GM23338 (cell line): ENCODE results near the gene POU2F3. TPM values are rescaled to one million over a fixed set of nuclear protein-coding genes. Genes with fewer than 3 reads are reported as not detected.

Experiments used
- ATAC-seq: fragments of 200-7000 bp; cut with Tn5 transposase; 3 replicates; pipeline ENCODE4 v1.9.1; 2020
- DNase-seq: peaks from one replicate; pipeline ENCODE4 v3.0.0-alpha.2; 2015; ENCODE audit warnings: low spot score
- H2AFZ ChIP-seq: fragments of 200-600 bp; sonication (generic); 2 replicates; pipeline ENCODE4 v1.8.0; 2016; ENCODE audit warnings: antibody characterized with exemption, mild to moderate bottlenecking, moderate library complexity
- H3F3A ChIP-seq: fragments of 200-600 bp; sonication (generic); replicated peaks from 2 replicates; pipeline ENCODE4 v1.8.0; 2017; ENCODE audit warnings: antibody characterized with exemption, mixed run types, low read depth
- H3K27ac ChIP-seq: fragments of 200-600 bp; sonication (generic); 2 replicates; pipeline ENCODE4 v1.6.1; 2016; ENCODE audit warnings: low read depth
- H3K27me3 ChIP-seq: fragments of 200-600 bp; sonication (generic); 2 replicates; pipeline ENCODE4 v1.8.0; 2016; ENCODE audit warnings: mild to moderate bottlenecking, mixed run types, moderate library complexity; ENCODE audit not compliant: insufficient read depth
- H3K36me3 ChIP-seq: fragments of 200-600 bp; sonication (generic); 2 replicates; pipeline ENCODE4 v1.8.0; 2016; ENCODE audit warnings: mild to moderate bottlenecking; ENCODE audit not compliant: insufficient read depth
- H3K4me1 ChIP-seq: fragments of 200-600 bp; sonication (generic); 2 replicates; pipeline ENCODE4 v1.8.0; 2016; ENCODE audit warnings: mild to moderate bottlenecking, moderate library complexity; ENCODE audit not compliant: insufficient read depth
- H3K4me2 ChIP-seq: fragments of 200-600 bp; sonication (generic); 2 replicates; pipeline ENCODE4 v1.7.1; 2017; ENCODE audit warnings: mixed run types
- H3K4me3 ChIP-seq: fragments of 200-600 bp; sonication (generic); 2 replicates; pipeline ENCODE4 v1.6.1; 2016; ENCODE audit warnings: mixed run types
- H3K79me2 ChIP-seq: fragments of 200-600 bp; sonication (generic); replicated peaks from 2 replicates; pipeline ENCODE4 v1.8.0; 2017; ENCODE audit warnings: mild to moderate bottlenecking; ENCODE audit not compliant: insufficient read depth
- H3K9me2 ChIP-seq: fragments of 200-600 bp; sonication (generic); 2 replicates; pipeline ENCODE4 v1.8.0; 2017; ENCODE audit not compliant: insufficient read depth
- H4K20me1 ChIP-seq: fragments of 200-600 bp; sonication (generic); replicated peaks from 2 replicates; pipeline ENCODE4 v1.8.0; 2017; ENCODE audit warnings: mild to moderate bottlenecking; ENCODE audit not compliant: insufficient read depth
- H3K27ac Mint-ChIP-seq: 2 replicates; pipeline ENCODE4 v1.8.0; 2020; ENCODE audit warnings: inconsistent platforms, mild to moderate bottlenecking, moderate library complexity, mixed read lengths
- H3K27me3 Mint-ChIP-seq: 3 replicates; pipeline ENCODE4 v1.8.0; 2022; ENCODE audit warnings: low read depth, mild to moderate bottlenecking, moderate library complexity, mixed read lengths, inconsistent platforms; ENCODE audit not compliant: insufficient read depth, poor library complexity
- H3K36me3 Mint-ChIP-seq: 3 replicates; pipeline ENCODE4 v1.8.0; 2021; ENCODE audit warnings: low read depth, mild to moderate bottlenecking, inconsistent platforms, moderate library complexity, mixed read lengths
- H3K4me1 Mint-ChIP-seq: 3 replicates; pipeline ENCODE4 v1.8.0; 2020; ENCODE audit warnings: mild to moderate bottlenecking, inconsistent platforms, mixed read lengths
- H3K4me3 Mint-ChIP-seq: 3 replicates; pipeline ENCODE4 v1.8.0; 2021; ENCODE audit warnings: moderate library complexity, mild to moderate bottlenecking, inconsistent platforms, mixed read lengths
- H3K9me3 Mint-ChIP-seq: 3 replicates; pipeline ENCODE4 v1.8.0; 2020; ENCODE audit warnings: moderate library complexity, mild to moderate bottlenecking, inconsistent platforms, mixed read lengths
- EZH2 ChIP-seq: fragments of 200-600 bp; sonication (generic); IDR thresholded peaks from one replicate; pipeline ENCODE4 v1.8.0; 2017; ENCODE audit warnings: antibody characterized with exemption, mild to moderate bottlenecking, low read depth; ENCODE audit not compliant: unreplicated experiment
- polyA plus RNA-seq: library from polyadenylated mRNA; unstranded; fragments of >200 nt; fragmentation: Nextera tagmentation; extraction: Ambion mirVana; gene quantifications from 2 replicates; pipeline ENCODE4 v1.2.1, GENCODE V29; 2016
- total RNA-seq: library from RNA; depleted of rRNA; stranded (reverse); fragments of >200 nt; shearing (Covaris generic); gene quantifications from 2 replicates; pipeline ENCODE4 v1.2.3, GENCODE V29; 2014
- TF ChIP-seq, protein P1 (sequence below): fragments of 250-450 bp; sonication (Bioruptor Pico); IDR thresholded peaks from 2 replicates; pipeline ENCODE4 v1.5.0; 2020; ENCODE audit warnings: mild to moderate bottlenecking, moderate library complexity
- TF ChIP-seq, protein P2 (sequence below), 2 experiments: fragments of 200-600 bp in 1 of 2; sonication (generic) in 1 of 2; conservative IDR thresholded peaks; 2 replicates each; pipeline versions ENCODE4 v1.5.1 to v1.6.1; 2016 to 2017; ENCODE audit warnings: antibody characterized with exemption in 2 of 2, low read depth in 2 of 2, mild to moderate bottlenecking in 2 of 2, moderate library complexity in 1 of 2

Gene POU2F3
- total and polyA plus RNA-seq, 2 experiments from 2014 or later, result 0.45 to 0.79 TPM

DNA sequence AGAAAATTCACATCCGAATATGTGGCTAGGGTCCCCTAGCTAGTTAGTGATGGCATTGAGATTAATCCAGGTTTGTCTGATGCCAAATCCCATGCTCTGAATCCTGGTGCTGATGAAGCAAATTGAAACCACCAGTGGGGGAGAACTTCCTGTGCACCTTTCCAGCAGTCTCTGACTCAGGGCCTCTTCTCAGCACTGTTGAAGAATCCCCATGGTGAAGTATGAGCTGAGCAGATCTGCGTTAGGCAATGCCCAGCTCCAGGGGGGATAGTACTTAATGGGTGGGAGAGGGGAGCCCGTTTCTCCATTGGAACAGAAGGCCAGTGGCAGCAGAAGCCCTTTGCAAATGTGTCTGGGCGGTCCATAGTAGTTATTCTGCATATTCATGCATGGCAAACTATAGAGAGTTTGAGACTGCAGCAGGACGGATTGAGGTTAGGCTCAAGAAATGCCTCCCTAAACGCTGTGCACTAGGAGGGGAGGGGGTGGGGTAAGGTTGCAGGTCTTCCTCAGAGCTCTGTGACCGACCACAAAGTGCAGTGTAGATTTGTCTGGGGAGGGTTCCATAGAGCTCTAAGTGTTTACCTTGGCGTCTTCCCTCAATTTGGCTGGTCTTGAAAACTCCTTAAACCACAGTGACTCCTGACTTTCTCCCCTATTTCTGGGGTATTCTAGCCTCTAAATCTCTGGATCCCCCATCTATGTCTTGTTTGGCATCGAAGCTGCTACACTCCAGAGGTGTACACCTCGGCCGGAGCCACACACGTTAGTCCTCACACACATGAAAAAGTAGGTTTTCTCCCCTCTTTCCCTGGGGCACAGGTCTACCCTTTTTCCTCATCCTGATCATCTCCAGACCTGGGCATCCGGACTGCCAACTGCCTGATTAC, 4.8 kb downstream of the POU2F3 start (continued):
- TF ChIP-seq, protein P1, sequence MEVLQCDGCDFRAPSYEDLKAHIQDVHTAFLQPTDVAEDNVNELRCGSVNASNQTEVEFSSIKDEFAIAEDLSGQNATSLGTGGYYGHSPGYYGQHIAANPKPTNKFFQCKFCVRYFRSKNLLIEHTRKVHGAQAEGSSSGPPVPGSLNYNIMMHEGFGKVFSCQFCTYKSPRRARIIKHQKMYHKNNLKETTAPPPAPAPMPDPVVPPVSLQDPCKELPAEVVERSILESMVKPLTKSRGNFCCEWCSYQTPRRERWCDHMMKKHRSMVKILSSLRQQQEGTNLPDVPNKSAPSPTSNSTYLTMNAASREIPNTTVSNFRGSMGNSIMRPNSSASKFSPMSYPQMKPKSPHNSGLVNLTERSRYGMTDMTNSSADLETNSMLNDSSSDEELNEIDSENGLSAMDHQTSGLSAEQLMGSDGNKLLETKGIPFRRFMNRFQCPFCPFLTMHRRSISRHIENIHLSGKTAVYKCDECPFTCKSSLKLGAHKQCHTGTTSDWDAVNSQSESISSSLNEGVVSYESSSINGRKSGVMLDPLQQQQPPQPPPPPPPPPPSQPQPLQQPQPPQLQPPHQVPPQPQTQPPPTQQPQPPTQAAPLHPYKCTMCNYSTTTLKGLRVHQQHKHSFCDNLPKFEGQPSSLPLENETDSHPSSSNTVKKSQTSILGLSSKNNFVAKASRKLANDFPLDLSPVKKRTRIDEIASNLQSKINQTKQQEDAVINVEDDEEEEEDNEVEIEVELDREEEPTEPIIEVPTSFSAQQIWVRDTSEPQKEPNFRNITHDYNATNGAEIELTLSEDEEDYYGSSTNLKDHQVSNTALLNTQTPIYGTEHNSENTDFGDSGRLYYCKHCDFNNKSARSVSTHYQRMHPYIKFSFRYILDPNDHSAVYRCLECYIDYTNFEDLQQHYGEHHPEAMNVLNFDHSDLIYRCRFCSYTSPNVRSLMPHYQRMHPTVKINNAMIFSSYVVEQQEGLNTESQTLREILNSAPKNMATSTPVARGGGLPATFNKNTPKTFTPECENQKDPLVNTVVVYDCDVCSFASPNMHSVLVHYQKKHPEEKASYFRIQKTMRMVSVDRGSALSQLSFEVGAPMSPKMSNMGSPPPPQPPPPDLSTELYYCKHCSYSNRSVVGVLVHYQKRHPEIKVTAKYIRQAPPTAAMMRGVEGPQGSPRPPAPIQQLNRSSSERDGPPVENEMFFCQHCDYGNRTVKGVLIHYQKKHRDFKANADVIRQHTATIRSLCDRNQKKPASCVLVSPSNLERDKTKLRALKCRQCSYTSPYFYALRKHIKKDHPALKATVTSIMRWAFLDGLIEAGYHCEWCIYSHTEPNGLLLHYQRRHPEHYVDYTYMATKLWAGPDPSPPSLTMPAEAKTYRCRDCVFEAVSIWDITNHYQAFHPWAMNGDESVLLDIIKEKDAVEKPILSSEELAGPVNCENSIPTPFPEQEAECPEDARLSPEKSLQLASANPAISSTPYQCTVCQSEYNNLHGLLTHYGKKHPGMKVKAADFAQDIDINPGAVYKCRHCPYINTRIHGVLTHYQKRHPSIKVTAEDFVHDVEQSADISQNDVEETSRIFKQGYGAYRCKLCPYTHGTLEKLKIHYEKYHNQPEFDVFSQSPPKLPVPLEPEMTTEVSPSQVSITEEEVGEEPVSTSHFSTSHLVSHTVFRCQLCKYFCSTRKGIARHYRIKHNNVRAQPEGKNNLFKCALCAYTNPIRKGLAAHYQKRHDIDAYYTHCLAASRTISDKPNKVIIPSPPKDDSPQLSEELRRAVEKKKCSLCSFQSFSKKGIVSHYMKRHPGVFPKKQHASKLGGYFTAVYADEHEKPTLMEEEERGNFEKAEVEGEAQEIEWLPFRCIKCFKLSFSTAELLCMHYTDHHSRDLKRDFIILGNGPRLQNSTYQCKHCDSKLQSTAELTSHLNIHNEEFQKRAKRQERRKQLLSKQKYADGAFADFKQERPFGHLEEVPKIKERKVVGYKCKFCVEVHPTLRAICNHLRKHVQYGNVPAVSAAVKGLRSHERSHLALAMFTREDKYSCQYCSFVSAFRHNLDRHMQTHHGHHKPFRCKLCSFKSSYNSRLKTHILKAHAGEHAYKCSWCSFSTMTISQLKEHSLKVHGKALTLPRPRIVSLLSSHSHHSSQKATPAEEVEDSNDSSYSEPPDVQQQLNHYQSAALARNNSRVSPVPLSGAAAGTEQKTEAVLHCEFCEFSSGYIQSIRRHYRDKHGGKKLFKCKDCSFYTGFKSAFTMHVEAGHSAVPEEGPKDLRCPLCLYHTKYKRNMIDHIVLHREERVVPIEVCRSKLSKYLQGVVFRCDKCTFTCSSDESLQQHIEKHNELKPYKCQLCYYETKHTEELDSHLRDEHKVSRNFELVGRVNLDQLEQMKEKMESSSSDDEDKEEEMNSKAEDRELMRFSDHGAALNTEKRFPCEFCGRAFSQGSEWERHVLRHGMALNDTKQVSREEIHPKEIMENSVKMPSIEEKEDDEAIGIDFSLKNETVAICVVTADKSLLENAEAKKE, result no peak

DNA sequence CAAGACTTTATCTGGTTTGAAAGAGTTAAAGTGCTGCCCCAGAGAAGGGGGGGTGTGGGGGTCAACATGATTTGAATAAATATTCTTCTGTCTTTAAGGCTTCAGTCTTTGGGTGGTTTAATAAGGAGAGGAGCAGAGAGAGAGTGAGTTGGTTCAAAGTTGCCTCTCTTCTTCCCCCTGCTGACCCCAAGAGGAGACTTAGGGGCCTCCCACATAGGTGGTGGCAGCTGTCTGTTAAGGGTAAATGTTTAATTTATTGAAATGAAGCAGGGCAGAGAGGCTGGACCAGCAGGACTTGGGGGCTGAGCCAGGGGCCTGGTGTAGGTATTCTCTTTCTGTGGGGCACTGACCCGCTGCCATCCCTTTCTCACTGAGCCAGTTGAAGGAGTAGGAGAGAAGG, 5.5 kb downstream of the POU2F3 start:
- Histone ChIP-seq H3K79me2 (no peaks in the 10 kb centered on the region), H3K36me3 (no peaks in the 10 kb centered on the region), H4K20me1 (no peaks in the 10 kb centered on the region), H3K4me2 (peak overlapping the region; percentile 61; the same call in 1 of the 2 replicates), H3K27me3 (peaks cover 15% of the 10 kb centered on the region; the same call in 1 of the 2 replicates), H3K9me2 (no peaks in the 10 kb centered on the region), H2AFZ (no peak overlapping the region), H3F3A (0 out of 2 replicates have a peak, but pooled peaks cover 3% of the 10 kb centered on the region), H3K4me1 (peaks cover 42% of the 10 kb centered on the region), H3K27ac (no peak overlapping the region), H3K4me3 (no peak overlapping the region)
- DNase-seq (no peak), ATAC-seq (peak; percentile 34)
- Mint-ChIP-seq H3K4me1 (peaks cover 55% of the 10 kb centered on the region), H3K9me3 (no peaks in the 10 kb centered on the region), H3K27me3 (peaks cover 35% of the 10 kb centered on the region), H3K4me3 (no peak overlapping the region), H3K36me3 (no peaks in the 10 kb centered on the region; the same call in 2 of the 3 replicates), H3K27ac (no peak overlapping the region)
- TF ChIP-seq EZH2, result no peak
- TF ChIP-seq, protein P2, sequence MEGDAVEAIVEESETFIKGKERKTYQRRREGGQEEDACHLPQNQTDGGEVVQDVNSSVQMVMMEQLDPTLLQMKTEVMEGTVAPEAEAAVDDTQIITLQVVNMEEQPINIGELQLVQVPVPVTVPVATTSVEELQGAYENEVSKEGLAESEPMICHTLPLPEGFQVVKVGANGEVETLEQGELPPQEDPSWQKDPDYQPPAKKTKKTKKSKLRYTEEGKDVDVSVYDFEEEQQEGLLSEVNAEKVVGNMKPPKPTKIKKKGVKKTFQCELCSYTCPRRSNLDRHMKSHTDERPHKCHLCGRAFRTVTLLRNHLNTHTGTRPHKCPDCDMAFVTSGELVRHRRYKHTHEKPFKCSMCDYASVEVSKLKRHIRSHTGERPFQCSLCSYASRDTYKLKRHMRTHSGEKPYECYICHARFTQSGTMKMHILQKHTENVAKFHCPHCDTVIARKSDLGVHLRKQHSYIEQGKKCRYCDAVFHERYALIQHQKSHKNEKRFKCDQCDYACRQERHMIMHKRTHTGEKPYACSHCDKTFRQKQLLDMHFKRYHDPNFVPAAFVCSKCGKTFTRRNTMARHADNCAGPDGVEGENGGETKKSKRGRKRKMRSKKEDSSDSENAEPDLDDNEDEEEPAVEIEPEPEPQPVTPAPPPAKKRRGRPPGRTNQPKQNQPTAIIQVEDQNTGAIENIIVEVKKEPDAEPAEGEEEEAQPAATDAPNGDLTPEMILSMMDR (conservative IDR thresholded peaks at IDR 0.05; ENCODE audit: low read depth in 2 of 2), result 0 out of 4 replicates have a peak, but pooled peaks of 1 of the 2 experiments have one; percentile 6
